ENCODE data around the gene HP. TPM values are rescaled to one million over a fixed set of nuclear protein-coding genes. Genes with fewer than 3 reads are reported as not detected.

The HP gene
- total RNA-seq, 5 donors from 2014 or later (not counting 1 experiment from before 2014, with no cell fraction given): 11.3 to 18.3 (median 12.4) TPM; not detected in 2

GRCh38 chr16:72036098-72036497 is 18.2 kb upstream of the HP start:
- H3K36me3 Mint-ChIP-seq: peaks cover 24% of the 10 kb centered on the region
- no peak overlapping the region for H3K4me3 ChIP-seq (ENCODE audit: control insufficient read depth in 1 of 2, extremely low read depth in 1 of 2, low read length in 1 of 2)
- H3K4me1 ChIP-seq (ENCODE audit: control insufficient read depth in 1 of 2, extremely low read depth in 1 of 2, insufficient read depth in 2 of 2, low read length in 2 of 2): no peaks in the 10 kb centered on the region
- H3K27ac Mint-ChIP-seq: peak overlapping the region in 1 of 2 donors; percentile 12
- DNase-seq: no peak
- no peak overlapping the region for H3K27ac ChIP-seq (ENCODE audit: low read length)
- no peak overlapping the region for H3K4me3 Mint-ChIP-seq
- no peaks in the 10 kb centered on the region for H3K9me3 Mint-ChIP-seq
- H3K4me1 Mint-ChIP-seq: no peaks in the 10 kb centered on the region
- ATAC-seq (replicated peaks in 1 of 4): no peak
- no peaks in the 10 kb centered on the region for H3K9me3 ChIP-seq
- WGBS (ENCODE audit: insufficient coverage): 95% methylated on average over 4 of the region's 5 CpGs
- ChIA-PET CTCF (no interaction called here), POLR2A (interaction anchor here in 1 of 2 donors (0.6 kb wide), 1 partner anchor 360 kb away, joined by 3 read pairs; no protein-coding TSS in a partner anchor)
- no peaks in the 10 kb centered on the region for H3K27me3 Mint-ChIP-seq
- H3K27me3 ChIP-seq (replicated peaks in 1 of 2; ENCODE audit: control insufficient read depth in 2 of 2, extremely low read depth in 1 of 2, insufficient read depth in 2 of 2, low read length in 1 of 2): no peaks in the 10 kb centered on the region
- peaks cover 0 to 3% of the 10 kb centered on the region in 2 donors for H3K36me3 ChIP-seq (ENCODE audit: control insufficient read depth in 2 of 2, extremely low read depth in 1 of 2, insufficient read depth in 1 of 2, low read length in 1 of 2)

- no CpG with 5 or more reads among the region's 2 CpGs for WGBS (ENCODE audit: insufficient coverage)
- ChIA-PET CTCF (no interaction called here), POLR2A (no interaction called here)
- H3K4me3 Mint-ChIP-seq: no peak overlapping the region
- Histone ChIP-seq H3K9me3 (no peaks in the 10 kb centered on the region), H3K27ac (ENCODE audit: low read length) (no peak overlapping the region), H3K36me3 (ENCODE audit: control insufficient read depth in 2 of 2, extremely low read depth in 1 of 2, insufficient read depth in 1 of 2, low read length in 1 of 2) (peaks cover 3 to 8% of the 10 kb centered on the region in 2 donors), H3K4me3 (ENCODE audit: control insufficient read depth in 1 of 2, extremely low read depth in 1 of 2, low read length in 1 of 2) (no peak overlapping the region), H3K4me1 (ENCODE audit: control insufficient read depth in 1 of 2, extremely low read depth in 1 of 2, insufficient read depth in 2 of 2, low read length in 2 of 2) (no peaks in the 10 kb centered on the region), H3K27me3 (replicated peaks in 1 of 2; ENCODE audit: control insufficient read depth in 2 of 2, extremely low read depth in 1 of 2, insufficient read depth in 2 of 2, low read length in 1 of 2) (no peaks in the 10 kb centered on the region)
- no peaks in the 10 kb centered on the region for H3K4me1 Mint-ChIP-seq
- H3K9me3 Mint-ChIP-seq: no peaks in the 10 kb centered on the region
- H3K36me3 Mint-ChIP-seq: peaks cover 35% of the 10 kb centered on the region
- no peaks in the 10 kb centered on the region for H3K27me3 Mint-ChIP-seq
- DNase-seq: no peak
- no peak overlapping the region for H3K27ac Mint-ChIP-seq
- ATAC-seq (replicated peaks in 1 of 4): no peak
These were observed 12.1 kb upstream of the HP start for GRCh38 chr16:72042157-72042660.

- no peak overlapping the region for H3K27ac ChIP-seq (ENCODE audit: low read length)
These were observed 11.2 kb upstream of the HP start for GRCh38 chr16:72043058-72043457.

GRCh38 chr16:72043539-72043938 is 10.8 kb upstream of the HP start:
- Histone ChIP-seq H3K9me3 (no peaks in the 10 kb centered on the region), H3K36me3 (ENCODE audit: control insufficient read depth in 2 of 2, extremely low read depth in 1 of 2, insufficient read depth in 1 of 2, low read length in 1 of 2) (peaks cover 3 to 5% of the 10 kb centered on the region in 2 donors), H3K27ac (ENCODE audit: low read length) (no peak overlapping the region), H3K27me3 (replicated peaks in 1 of 2; ENCODE audit: control insufficient read depth in 2 of 2, extremely low read depth in 1 of 2, insufficient read depth in 2 of 2, low read length in 1 of 2) (no peaks in the 10 kb centered on the region), H3K4me1 (ENCODE audit: control insufficient read depth in 1 of 2, extremely low read depth in 1 of 2, insufficient read depth in 2 of 2, low read length in 2 of 2) (no peaks in the 10 kb centered on the region), H3K4me3 (ENCODE audit: control insufficient read depth in 1 of 2, extremely low read depth in 1 of 2, low read length in 1 of 2) (no peak overlapping the region)
- H3K27ac Mint-ChIP-seq: no peak overlapping the region
- no peak for DNase-seq
- WGBS (ENCODE audit: insufficient coverage): no CpG with 5 or more reads among the region's 1 CpG
- ATAC-seq (replicated peaks in 1 of 4): no peak
- no peaks in the 10 kb centered on the region for H3K27me3 Mint-ChIP-seq
- H3K4me3 Mint-ChIP-seq: no peak overlapping the region
- CTCF ChIA-PET: interaction anchor here in 1 of 2 donors (0.6 kb wide), 1 partner anchor 486 kb away, joined by 4 read pairs; no protein-coding TSS in a partner anchor
- peaks cover 32% of the 10 kb centered on the region for H3K36me3 Mint-ChIP-seq
- POLR2A ChIA-PET: no interaction called here
- H3K9me3 Mint-ChIP-seq: no peaks in the 10 kb centered on the region
- H3K4me1 Mint-ChIP-seq: no peaks in the 10 kb centered on the region

More at GRCh38 chr16:72043058-72043457, 11.2 kb upstream of the HP start:
- Mint-ChIP-seq H3K9me3 (no peaks in the 10 kb centered on the region), H3K27ac (no peak overlapping the region), H3K4me1 (no peaks in the 10 kb centered on the region), H3K36me3 (peaks cover 35% of the 10 kb centered on the region), H3K4me3 (no peak overlapping the region), H3K27me3 (no peaks in the 10 kb centered on the region)
- Histone ChIP-seq H3K36me3 (ENCODE audit: control insufficient read depth in 2 of 2, extremely low read depth in 1 of 2, insufficient read depth in 1 of 2, low read length in 1 of 2) (peaks cover 3 to 8% of the 10 kb centered on the region in 2 donors), H3K27me3 (replicated peaks in 1 of 2; ENCODE audit: control insufficient read depth in 2 of 2, extremely low read depth in 1 of 2, insufficient read depth in 2 of 2, low read length in 1 of 2) (no peaks in the 10 kb centered on the region), H3K4me3 (ENCODE audit: control insufficient read depth in 1 of 2, extremely low read depth in 1 of 2, low read length in 1 of 2) (no peak overlapping the region), H3K9me3 (no peaks in the 10 kb centered on the region), H3K4me1 (ENCODE audit: control insufficient read depth in 1 of 2, extremely low read depth in 1 of 2, insufficient read depth in 2 of 2, low read length in 2 of 2) (no peaks in the 10 kb centered on the region)
- ChIA-PET POLR2A (no interaction called here), CTCF (interaction anchor here in 1 of 2 donors (0.6 kb wide), 1 partner anchor 485 kb away, joined by 4 read pairs; no protein-coding TSS in a partner anchor)
- DNase-seq (no peak), ATAC-seq (replicated peaks in 1 of 4) (no peak)
- WGBS (ENCODE audit: insufficient coverage): 83% methylated on average over 3 of the region's 3 CpGs

- Histone ChIP-seq H3K36me3 (ENCODE audit: control insufficient read depth in 2 of 2, extremely low read depth in 1 of 2, insufficient read depth in 1 of 2, low read length in 1 of 2) (peaks cover 3 to 5% of the 10 kb centered on the region in 2 donors), H3K4me3 (ENCODE audit: control insufficient read depth in 1 of 2, extremely low read depth in 1 of 2, low read length in 1 of 2) (no peak overlapping the region), H3K27me3 (replicated peaks in 1 of 2; ENCODE audit: control insufficient read depth in 2 of 2, extremely low read depth in 1 of 2, insufficient read depth in 2 of 2, low read length in 1 of 2) (no peaks in the 10 kb centered on the region), H3K27ac (ENCODE audit: low read length) (no peak overlapping the region), H3K9me3 (no peaks in the 10 kb centered on the region), H3K4me1 (ENCODE audit: control insufficient read depth in 1 of 2, extremely low read depth in 1 of 2, insufficient read depth in 2 of 2, low read length in 2 of 2) (no peaks in the 10 kb centered on the region)
- 100% methylated on average over 1 of the region's 6 CpGs for WGBS (ENCODE audit: insufficient coverage)
- DNase-seq (no peak), ATAC-seq (replicated peaks in 1 of 4) (no peak)
- Mint-ChIP-seq H3K9me3 (peaks cover 0 to 6% (median 5%) of the 10 kb centered on the region in 3 donors), H3K4me1 (no peaks in the 10 kb centered on the region), H3K4me3 (no peak overlapping the region), H3K36me3 (peaks cover 34% of the 10 kb centered on the region), H3K27me3 (no peaks in the 10 kb centered on the region), H3K27ac (no peak overlapping the region)
- POLR2A ChIA-PET: no interaction called here
- CTCF ChIA-PET: no interaction called here
These were observed 10.0 kb upstream of the HP start for GRCh38 chr16:72044296-72044695.

- no peaks in the 10 kb centered on the region for H3K9me3 ChIP-seq
- H3K27ac ChIP-seq (ENCODE audit: low read length): no peak overlapping the region
- no peak overlapping the region for H3K4me3 ChIP-seq (ENCODE audit: control insufficient read depth in 1 of 2, extremely low read depth in 1 of 2, low read length in 1 of 2)
- no peak for ATAC-seq (replicated peaks in 1 of 4)
- Mint-ChIP-seq H3K4me3 (no peak overlapping the region), H3K36me3 (peaks cover 36% of the 10 kb centered on the region), H3K4me1 (no peaks in the 10 kb centered on the region), H3K27me3 (no peaks in the 10 kb centered on the region), H3K9me3 (peaks cover 3 to 12% (median 7%) of the 10 kb centered on the region in 3 donors), H3K27ac (no peak overlapping the region)
- no peaks in the 10 kb centered on the region for H3K27me3 ChIP-seq (replicated peaks in 1 of 2; ENCODE audit: control insufficient read depth in 2 of 2, extremely low read depth in 1 of 2, insufficient read depth in 2 of 2, low read length in 1 of 2)
- POLR2A ChIA-PET: no interaction called here
- peaks cover 3 to 5% of the 10 kb centered on the region in 2 donors for H3K36me3 ChIP-seq (ENCODE audit: control insufficient read depth in 2 of 2, extremely low read depth in 1 of 2, insufficient read depth in 1 of 2, low read length in 1 of 2)
- WGBS (ENCODE audit: insufficient coverage): 86% methylated on average over 1 of the region's 2 CpGs
- no peaks in the 10 kb centered on the region for H3K4me1 ChIP-seq (ENCODE audit: control insufficient read depth in 1 of 2, extremely low read depth in 1 of 2, insufficient read depth in 2 of 2, low read length in 2 of 2)
- CTCF ChIA-PET: no interaction called here
- no peak for DNase-seq
These were observed 9.4 kb upstream of the HP start for GRCh38 chr16:72044825-72045359.
